Activated CD8-positive, alpha-beta T cell treated with anti-CD3 and anti-CD28 coated beads, Interleukin-2, amount 10 ng/mL, durations not matched to agents 7 days and 5 days (primary cell): ENCODE measurements around the gene PHB1. TPM values are rescaled to one million over a fixed set of nuclear protein-coding genes. Genes with fewer than 3 reads are reported as not detected.
"Not testable (repeated sequence)": the region's sequence is repeated elsewhere in the genome, so short reads cannot be mapped to it uniquely, and the experiment has no call there.

ENCODE experiments used
- ATAC-seq: fragments of 150-1000 bp; cut with Tn5 transposase; one replicate; pipeline ENCODE4 v1.10.0; 2021; ENCODE audit warnings: moderate library complexity
- CTCF ChIA-PET: fragments of 350-600 bp; sonication (Branson Sonifier 250); formaldehyde crosslinking; loops from one replicate; lab custom pipeline; 2021; ENCODE audit warnings: antibody characterized with exemption; lab: Charles Lee
- POLR2A ChIA-PET: fragments of 350-600 bp; sonication (Branson Sonifier 250); formaldehyde crosslinking; loops from one replicate; lab custom pipeline; 2021; ENCODE audit warnings: antibody characterized with exemption; lab: Charles Lee
- DNase-seq: peaks from one replicate; pipeline ENCODE4 v3.0.0-alpha.2; 2020
- H3K27ac Mint-ChIP-seq: one replicate; pipeline ENCODE4 v1.8.0; 2021; ENCODE audit warnings: mild to moderate bottlenecking, mixed read lengths
- H3K27me3 Mint-ChIP-seq: one replicate; pipeline ENCODE4 v1.8.0; 2021; ENCODE audit warnings: low read depth, mixed read lengths
- H3K36me3 Mint-ChIP-seq: one replicate; pipeline ENCODE4 v1.8.0; 2021; ENCODE audit warnings: low read depth, mixed read lengths
- H3K4me1 Mint-ChIP-seq: one replicate; pipeline ENCODE4 v1.8.0; 2021; ENCODE audit warnings: low read depth, mixed read lengths
- H3K4me3 Mint-ChIP-seq: one replicate; pipeline ENCODE4 v1.8.0; 2021; ENCODE audit warnings: mild to moderate bottlenecking, mixed read lengths
- H3K9me3 Mint-ChIP-seq: one replicate; pipeline ENCODE4 v1.8.0; 2022; ENCODE audit warnings: mixed read lengths; ENCODE audit not compliant: insufficient read depth
- total RNA-seq, 2 experiments: library from RNA; stranded (reverse); gene quantifications; one replicate each; pipeline ENCODE4 v1.2.3, GENCODE V29; 2021

PHB1 gene
- total RNA-seq, 2 experiments from 2014 or later: 181 to 183 TPM

GRCh38 chr17:49402706-49403105 lies 12.0 kb downstream of the PHB1 start:
- POLR2A ChIA-PET: no interaction called here
- no peaks in the 10 kb centered on the region for H3K27me3 Mint-ChIP-seq
- CTCF ChIA-PET: no interaction called here
- DNase-seq (no peak), ATAC-seq (no peak)
- peaks cover 48% of the 10 kb centered on the region for H3K4me1 Mint-ChIP-seq
- no peaks in the 10 kb centered on the region for H3K9me3 Mint-ChIP-seq
- no peak overlapping the region for H3K4me3 Mint-ChIP-seq
- H3K27ac Mint-ChIP-seq: peak overlapping the region; percentile 66
- peaks cover 51% of the 10 kb centered on the region for H3K36me3 Mint-ChIP-seq

- Mint-ChIP-seq H3K4me1 (peaks cover 48% of the 10 kb centered on the region), H3K36me3 (peaks cover 46% of the 10 kb centered on the region), H3K4me3 (no peak overlapping the region), H3K27ac (peak overlapping the region; percentile 39), H3K27me3 (no peaks in the 10 kb centered on the region), H3K9me3 (no peaks in the 10 kb centered on the region)
- no peak for DNase-seq
- POLR2A ChIA-PET: no interaction called here
- CTCF ChIA-PET: interaction anchor here (0.8 kb wide), 1 partner anchor 34 kb away, joined by 3 read pairs; no protein-coding TSS in a partner anchor
- no peak for ATAC-seq
Observed at GRCh38 chr17:49401971-49402611, 12.6 kb downstream of the PHB1 start.

GRCh38 chr17:49399995-49400394 lies 14.7 kb downstream of the PHB1 start:
- no peaks in the 10 kb centered on the region for H3K27me3 Mint-ChIP-seq
- CTCF ChIA-PET: interaction anchor here (0.9 to 5.7 kb wide), 11 partner anchors 8 to 220 kb away, joined by 3 to 84 read pairs (median 3); no protein-coding TSS in a partner anchor
- H3K36me3 Mint-ChIP-seq: peaks cover 25% of the 10 kb centered on the region
- H3K9me3 Mint-ChIP-seq: no peaks in the 10 kb centered on the region
- POLR2A ChIA-PET: no interaction called here
- ATAC-seq: no peak
- no peak for DNase-seq
- H3K27ac Mint-ChIP-seq: no peak overlapping the region
- no peak overlapping the region for H3K4me3 Mint-ChIP-seq
- H3K4me1 Mint-ChIP-seq: peaks cover 38% of the 10 kb centered on the region

- H3K27me3 Mint-ChIP-seq: no peaks in the 10 kb centered on the region
- ChIA-PET POLR2A (no interaction called here), CTCF (interaction anchor here (0.8 to 5.7 kb wide), 9 partner anchors 9 to 91 kb away, joined by 3 to 84 read pairs (median 5); no protein-coding TSS in a partner anchor)
- H3K4me1 Mint-ChIP-seq: peaks cover 32% of the 10 kb centered on the region
- no peaks in the 10 kb centered on the region for H3K9me3 Mint-ChIP-seq
- ATAC-seq: no peak
- DNase-seq: no peak
- no peak overlapping the region for H3K27ac Mint-ChIP-seq
- no peak overlapping the region for H3K4me3 Mint-ChIP-seq
- peaks cover 4% of the 10 kb centered on the region for H3K36me3 Mint-ChIP-seq
Observed at GRCh38 chr17:49397586-49397985, 17.1 kb downstream of the PHB1 start.

GRCh38 chr17:49393491-49394255 lies 21.0 kb downstream of the PHB1 start:
- H3K9me3 Mint-ChIP-seq: no peaks in the 10 kb centered on the region
- ChIA-PET POLR2A (interaction anchor here (0.6 kb wide), 2 partner anchors 33 to 77 kb away, joined by 3 read pairs; no protein-coding TSS in a partner anchor), CTCF (interaction anchor here (0.7 to 2.4 kb wide), 8 partner anchors 10 to 163 kb away, joined by 3 to 46 read pairs (median 4); no protein-coding TSS in a partner anchor)
- peaks cover 8% of the 10 kb centered on the region for H3K36me3 Mint-ChIP-seq
- DNase-seq (no peak), ATAC-seq (no peak)
- no peak overlapping the region for H3K4me3 Mint-ChIP-seq
- peak overlapping the region; percentile 35 for H3K27ac Mint-ChIP-seq
- no peaks in the 10 kb centered on the region for H3K27me3 Mint-ChIP-seq
- H3K4me1 Mint-ChIP-seq: peaks cover 57% of the 10 kb centered on the region

- H3K36me3 Mint-ChIP-seq: peaks cover 13% of the 10 kb centered on the region
Observed at GRCh38 chr17:49390548-49391324, 23.9 kb downstream of the PHB1 start.

GRCh38 chr17:49389514-49390347 lies 25.0 kb downstream of the PHB1 start:
- CTCF ChIA-PET: interaction anchor here (0.8 to 7.5 kb wide), 8 partner anchors 18 to 167 kb away, joined by 3 to 60 read pairs (median 9); no protein-coding TSS in a partner anchor
- H3K36me3 Mint-ChIP-seq: peaks cover 13% of the 10 kb centered on the region
- H3K4me1 Mint-ChIP-seq: peaks cover 74% of the 10 kb centered on the region

More at GRCh38 chr17:49390548-49391324, 23.9 kb downstream of the PHB1 start:
- POLR2A ChIA-PET: interaction anchor here (0.6 to 2.1 kb wide), 4 partner anchors 28 to 397 kb away, joined by 3 to 9 read pairs (median 4); no protein-coding TSS in a partner anchor
- ATAC-seq (no peak), DNase-seq (no peak)
- no peaks in the 10 kb centered on the region for H3K27me3 Mint-ChIP-seq
- H3K27ac Mint-ChIP-seq: peak overlapping the region; percentile 94
- peak overlapping the region; percentile 37 for H3K4me3 Mint-ChIP-seq
- peaks cover 71% of the 10 kb centered on the region for H3K4me1 Mint-ChIP-seq
- CTCF ChIA-PET: interaction anchor here (1.0 to 7.5 kb wide), 12 partner anchors 9 to 166 kb away, joined by 3 to 60 read pairs (median 6); no protein-coding TSS in a partner anchor
- H3K9me3 Mint-ChIP-seq: no peaks in the 10 kb centered on the region

GRCh38 chr17:49388692-49389513 lies 25.8 kb downstream of the PHB1 start:
- Mint-ChIP-seq H3K4me1 (peaks cover 69% of the 10 kb centered on the region), H3K36me3 (peaks cover 13% of the 10 kb centered on the region), H3K27me3 (no peaks in the 10 kb centered on the region), H3K9me3 (no peaks in the 10 kb centered on the region), H3K4me3 (peak overlapping the region; percentile 70), H3K27ac (peak overlapping the region; percentile 98)
- ChIA-PET POLR2A (interaction anchor here (0.5 to 2.1 kb wide), 4 partner anchors 28 to 167 kb away, joined by 3 to 6 read pairs (median 3); partner anchors contain the start of gene ZNF652), CTCF (interaction anchor here (1.0 to 7.5 kb wide), 9 partner anchors 8 to 208 kb away, joined by 4 to 60 read pairs (median 10); no protein-coding TSS in a partner anchor)
- ATAC-seq (no peak), DNase-seq (no peak)

More at GRCh38 chr17:49389514-49390347, 25.0 kb downstream of the PHB1 start:
- DNase-seq, ATAC-seq, H3K27me3 Mint-ChIP-seq, H3K9me3 Mint-ChIP-seq: not testable (repeated sequence)
- POLR2A ChIA-PET: interaction anchor here (1.2 to 2.1 kb wide), 3 partner anchors 29 to 48 kb away, joined by 4 to 9 read pairs (median 6); partner anchors contain the start of gene ZNF652
- peak overlapping the region; percentile 98 for H3K27ac Mint-ChIP-seq
- H3K4me3 Mint-ChIP-seq: peak overlapping the region; percentile 37

GRCh38 chr17:49388290-49388640 lies 26.4 kb downstream of the PHB1 start:
- peak overlapping the region; percentile 70 for H3K4me3 Mint-ChIP-seq
- POLR2A ChIA-PET: interaction anchor here (0.5 to 2.1 kb wide), 5 partner anchors 27 to 166 kb away, joined by 3 to 6 read pairs (median 3); partner anchors contain the start of gene ZNF652

More at GRCh38 chr17:49388290-49388640, 26.4 kb downstream of the PHB1 start:
- DNase-seq (peak; percentile 61), ATAC-seq (peak; percentile 81)
- Mint-ChIP-seq H3K9me3 (no peaks in the 10 kb centered on the region), H3K4me1 (peaks cover 62% of the 10 kb centered on the region), H3K36me3 (peaks cover 13% of the 10 kb centered on the region), H3K27me3 (no peaks in the 10 kb centered on the region), H3K27ac (peak overlapping the region; percentile 98)
- CTCF ChIA-PET: interaction anchor here (1.5 to 7.5 kb wide), 7 partner anchors 9 to 207 kb away, joined by 6 to 60 read pairs (median 11); no protein-coding TSS in a partner anchor
